Activated B cell treated with CpG ODN at 0.5 μM for 24 hours (primary cell): ENCODE results near the gene LPP. TPM values are rescaled to one million over a fixed set of nuclear protein-coding genes. Genes with fewer than 3 reads are reported as not detected.

Experiments
- ATAC-seq: fragments of 200-7000 bp; cut with Tn5 transposase; one replicate; pipeline ENCODE4 v1.10.0; 2021; ENCODE audit warnings: low read depth, mild to moderate bottlenecking, moderate library complexity
- CTCF ChIA-PET: fragments of 350-600 bp; sonication (Branson Sonifier 250); formaldehyde crosslinking; loops from one replicate; lab custom pipeline; 2021; ENCODE audit warnings: antibody characterized with exemption; lab: Charles Lee
- POLR2A ChIA-PET: fragments of 350-600 bp; sonication (Branson Sonifier 250); formaldehyde crosslinking; loops from one replicate; lab custom pipeline; 2021; ENCODE audit warnings: antibody characterized with exemption; lab: Charles Lee
- DNase-seq: peaks from one replicate; pipeline ENCODE4 v3.0.0; 2022
- H3K27ac Mint-ChIP-seq: one replicate; pipeline ENCODE4 v1.8.0; 2020; ENCODE audit warnings: mixed read lengths
- H3K27me3 Mint-ChIP-seq: one replicate; pipeline ENCODE4 v1.8.0; 2021; ENCODE audit warnings: mixed read lengths
- H3K36me3 Mint-ChIP-seq: one replicate; pipeline ENCODE4 v1.8.0; 2021; ENCODE audit warnings: low read depth, mixed read lengths
- H3K4me1 Mint-ChIP-seq: one replicate; pipeline ENCODE4 v1.8.0; 2021; ENCODE audit warnings: mixed read lengths
- H3K4me3 Mint-ChIP-seq: one replicate; pipeline ENCODE4 v1.8.0; 2020; ENCODE audit warnings: mild to moderate bottlenecking, mixed read lengths
- H3K9me3 Mint-ChIP-seq: one replicate; pipeline ENCODE4 v1.8.0; 2020; ENCODE audit warnings: mixed read lengths
- intact Hi-C: fragments of 100-400 bp; cut with micrococcal nuclease; formaldehyde crosslinking; loops from one replicate; pipeline ENCODE4 v1.15.1; 2024
- total RNA-seq: library from RNA; stranded (reverse); gene quantifications from 2 replicates; pipeline ENCODE4 v1.2.3, GENCODE V29; 2022
- TF ChIP-seq, protein P1 (sequence below): fragments of 200-600 bp; IDR thresholded peaks from one replicate; pipeline ENCODE4 v1.8.0; 2022; ENCODE audit warnings: antibody characterized with exemption, mild to moderate bottlenecking

Gene LPP
- total RNA-seq, 1 donor from 2014 or later, result 60.1 TPM

GRCh38 chr3:188706176-188706575 is 552.2 kb downstream of the LPP start:
- POLR2A ChIA-PET, result no interaction called here
- TF ChIP-seq, protein P1, sequence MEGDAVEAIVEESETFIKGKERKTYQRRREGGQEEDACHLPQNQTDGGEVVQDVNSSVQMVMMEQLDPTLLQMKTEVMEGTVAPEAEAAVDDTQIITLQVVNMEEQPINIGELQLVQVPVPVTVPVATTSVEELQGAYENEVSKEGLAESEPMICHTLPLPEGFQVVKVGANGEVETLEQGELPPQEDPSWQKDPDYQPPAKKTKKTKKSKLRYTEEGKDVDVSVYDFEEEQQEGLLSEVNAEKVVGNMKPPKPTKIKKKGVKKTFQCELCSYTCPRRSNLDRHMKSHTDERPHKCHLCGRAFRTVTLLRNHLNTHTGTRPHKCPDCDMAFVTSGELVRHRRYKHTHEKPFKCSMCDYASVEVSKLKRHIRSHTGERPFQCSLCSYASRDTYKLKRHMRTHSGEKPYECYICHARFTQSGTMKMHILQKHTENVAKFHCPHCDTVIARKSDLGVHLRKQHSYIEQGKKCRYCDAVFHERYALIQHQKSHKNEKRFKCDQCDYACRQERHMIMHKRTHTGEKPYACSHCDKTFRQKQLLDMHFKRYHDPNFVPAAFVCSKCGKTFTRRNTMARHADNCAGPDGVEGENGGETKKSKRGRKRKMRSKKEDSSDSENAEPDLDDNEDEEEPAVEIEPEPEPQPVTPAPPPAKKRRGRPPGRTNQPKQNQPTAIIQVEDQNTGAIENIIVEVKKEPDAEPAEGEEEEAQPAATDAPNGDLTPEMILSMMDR, result no peak
- CTCF ChIA-PET, result no interaction called here
- intact Hi-C loops, result no loop called here
- Mint-ChIP-seq H3K4me1 (peaks cover 10% of the 10 kb centered on the region), H3K27me3 (no peaks in the 10 kb centered on the region), H3K36me3 (peaks cover 18% of the 10 kb centered on the region), H3K4me3 (no peak overlapping the region), H3K9me3 (no peaks in the 10 kb centered on the region), H3K27ac (no peak overlapping the region)
- DNase-seq (no peak), ATAC-seq (no peak)

DNA sequence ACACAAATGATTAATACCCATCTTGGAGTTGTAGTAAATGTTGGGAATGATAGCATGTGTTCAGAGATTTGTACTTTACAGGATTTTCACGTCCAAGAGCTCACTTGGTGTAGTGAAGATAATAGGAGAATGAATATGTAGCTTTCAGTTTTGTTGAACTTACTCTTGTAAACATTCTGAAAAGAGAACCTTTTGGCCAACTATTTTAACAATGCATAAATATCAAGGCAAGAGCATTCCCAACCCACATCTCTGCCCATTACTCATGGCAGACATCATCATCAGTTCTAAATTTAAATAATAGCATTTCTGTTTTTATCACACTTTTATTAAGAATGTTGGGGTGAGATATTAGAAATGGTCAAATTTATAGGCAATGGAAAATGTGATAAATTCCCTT is 552.6 kb downstream of the LPP start:
- no peak overlapping the region for H3K27ac Mint-ChIP-seq
- ChIA-PET CTCF (no interaction called here), POLR2A (interaction anchor here (0.7 kb wide), 1 partner anchor 9 kb away, joined by 3 read pairs; no protein-coding TSS in a partner anchor)
- TF ChIP-seq, protein P1, result no peak
- H3K9me3 Mint-ChIP-seq, result no peaks in the 10 kb centered on the region
- ATAC-seq (no peak), DNase-seq (no peak)
- no peaks in the 10 kb centered on the region for H3K27me3 Mint-ChIP-seq
- H3K36me3 Mint-ChIP-seq, result peaks cover 18% of the 10 kb centered on the region
- no peak overlapping the region for H3K4me3 Mint-ChIP-seq
- intact Hi-C loops, result no loop called here
- peaks cover 7% of the 10 kb centered on the region for H3K4me1 Mint-ChIP-seq

GRCh38 chr3:188707381-188708288 is 553.7 kb downstream of the LPP start:
- ChIA-PET POLR2A (interaction anchor here (0.7 kb wide), 1 partner anchor 10 kb away, joined by 3 read pairs; no protein-coding TSS in a partner anchor), CTCF (no interaction called here)
- no peak for ATAC-seq
- Mint-ChIP-seq H3K27me3 (no peaks in the 10 kb centered on the region), H3K4me3 (no peak overlapping the region), H3K9me3 (no peaks in the 10 kb centered on the region), H3K36me3 (peaks cover 18% of the 10 kb centered on the region), H3K4me1 (peaks cover 12% of the 10 kb centered on the region), H3K27ac (no peak overlapping the region)
- TF ChIP-seq, protein P1, result no peak
- DNase-seq, result no peak
- intact Hi-C loops, result no loop called here

GRCh38 chr3:188711881-188712247 is 557.9 kb downstream of the LPP start:
- H3K36me3 Mint-ChIP-seq, result peaks cover 13% of the 10 kb centered on the region

More at GRCh38 chr3:188711881-188712247, 557.9 kb downstream of the LPP start:
- H3K4me1 Mint-ChIP-seq, result peaks cover 17% of the 10 kb centered on the region
- no peak overlapping the region for H3K4me3 Mint-ChIP-seq
- POLR2A ChIA-PET, result no interaction called here
- TF ChIP-seq, protein P1, result no peak
- H3K9me3 Mint-ChIP-seq, result no peaks in the 10 kb centered on the region
- intact Hi-C loops, result loop anchor here (2.0 kb wide), 2 partner anchors 15 kb away; no protein-coding TSS in a partner anchor
- H3K27ac Mint-ChIP-seq, result no peak overlapping the region
- DNase-seq (no peak), ATAC-seq (no peak)
- CTCF ChIA-PET, result no interaction called here
- no peaks in the 10 kb centered on the region for H3K27me3 Mint-ChIP-seq
